GM21526 (cell line): ENCODE results near the gene SPDYE16.
"Not testable (repeated sequence)": the region's sequence is repeated elsewhere in the genome, so short reads cannot be mapped to it uniquely, and the experiment has no call there.

Experiments used
- ATAC-seq: cut with Tn5 transposase; IDR thresholded peaks from one replicate; pipeline ENCODE4 v1.9.1; 2021; ENCODE audit warnings: moderate library complexity; ENCODE audit not compliant: unreplicated experiment, low FRiP score

Gene SPDYE16

GRCh38 chr7:76505168-76506080, 37.7 kb downstream of the SPDYE16 start:
- no peak for ATAC-seq

GRCh38 chr7:76504351-76505167, 38.5 kb downstream of the SPDYE16 start:
- ATAC-seq = not testable (repeated sequence)

GRCh38 chr7:76503244-76503643, 39.9 kb downstream of the SPDYE16 start:
- not testable (repeated sequence) for ATAC-seq

- not testable (repeated sequence) for ATAC-seq
Observed at GRCh38 chr7:76502836-76503235, 40.3 kb downstream of the SPDYE16 start.

- ATAC-seq = not testable (repeated sequence)
Observed at GRCh38 chr7:76502224-76502623, 40.9 kb downstream of the SPDYE16 start.

GRCh38 chr7:76499924-76500241, 43.2 kb downstream of the SPDYE16 start:
- not testable (repeated sequence) for ATAC-seq

- ATAC-seq = not testable (repeated sequence)
Observed at GRCh38 chr7:76499201-76499923, 43.7 kb downstream of the SPDYE16 start.

GRCh38 chr7:76498583-76499200, 44.4 kb downstream of the SPDYE16 start:
- not testable (repeated sequence) for ATAC-seq

- not testable (repeated sequence) for ATAC-seq
Observed at GRCh38 chr7:76497918-76498582, 45.0 kb downstream of the SPDYE16 start.

GRCh38 chr7:76495717-76496116, 47.4 kb downstream of the SPDYE16 start:
- not testable (repeated sequence) for ATAC-seq

- ATAC-seq = not testable (repeated sequence)
Observed at GRCh38 chr7:76492139-76492538, 51.0 kb downstream of the SPDYE16 start.

GRCh38 chr7:76487969-76488368, 55.1 kb downstream of the SPDYE16 start:
- ATAC-seq = not testable (repeated sequence)

GRCh38 chr7:76486618-76487017, 56.5 kb downstream of the SPDYE16 start:
- peak; percentile 97 for ATAC-seq

- peak; percentile 5 for ATAC-seq
Observed at GRCh38 chr7:76485822-76486610, 57.1 kb downstream of the SPDYE16 start.

- ATAC-seq = not testable (repeated sequence)
Observed at GRCh38 chr7:76484456-76484855, 58.6 kb downstream of the SPDYE16 start.

GRCh38 chr7:76483081-76483480, 60.0 kb downstream of the SPDYE16 start:
- ATAC-seq = not testable (repeated sequence)

- not testable (repeated sequence) for ATAC-seq
Observed at GRCh38 chr7:76482660-76483059, 60.4 kb downstream of the SPDYE16 start.
